Activated T-helper 17 cell treated with anti-CD3 and anti-CD28 coated beads, Interleukin-2, amount 50 U/mL, for 72 hours (primary cell): Measurements from ENCODE around the gene SEMA6A. TPM values are rescaled to one million over a fixed set of nuclear protein-coding genes. Genes with fewer than 3 reads are reported as not detected.
"Not testable (repeated sequence)": the region's sequence is repeated elsewhere in the genome, so short reads cannot be mapped to it uniquely, and the experiment has no call there.

Experiments
- ATAC-seq: fragments of 150-1000 bp; cut with Tn5 transposase; replicated peaks from 2 replicates; pipeline ENCODE4 v1.10.0; 2021; ENCODE audit warnings: mild to moderate bottlenecking, moderate library complexity
- H3K27ac Mint-ChIP-seq: one replicate; pipeline ENCODE4 v1.8.0; 2022; ENCODE audit warnings: mixed read lengths
- H3K27me3 Mint-ChIP-seq: one replicate; pipeline ENCODE4 v1.8.0; 2022; ENCODE audit warnings: mixed read lengths
- H3K36me3 Mint-ChIP-seq: one replicate; pipeline ENCODE4 v1.8.0; 2022; ENCODE audit warnings: low read depth, mild to moderate bottlenecking, mixed read lengths
- H3K4me1 Mint-ChIP-seq: one replicate; pipeline ENCODE4 v1.8.0; 2022; ENCODE audit warnings: mixed read lengths
- H3K4me3 Mint-ChIP-seq: one replicate; pipeline ENCODE4 v1.8.0; 2022; ENCODE audit warnings: mild to moderate bottlenecking, mixed read lengths
- H3K9me3 Mint-ChIP-seq: one replicate; pipeline ENCODE4 v1.8.0; 2022; ENCODE audit warnings: mixed read lengths
- total RNA-seq, 2 donors: library from RNA; stranded (reverse); gene quantifications; one replicate each; pipeline ENCODE4 v1.2.3, GENCODE V29; 2022

Gene SEMA6A
- total RNA-seq, 2 donors from 2014 or later = 0.50 TPM; not detected in 1

DNA sequence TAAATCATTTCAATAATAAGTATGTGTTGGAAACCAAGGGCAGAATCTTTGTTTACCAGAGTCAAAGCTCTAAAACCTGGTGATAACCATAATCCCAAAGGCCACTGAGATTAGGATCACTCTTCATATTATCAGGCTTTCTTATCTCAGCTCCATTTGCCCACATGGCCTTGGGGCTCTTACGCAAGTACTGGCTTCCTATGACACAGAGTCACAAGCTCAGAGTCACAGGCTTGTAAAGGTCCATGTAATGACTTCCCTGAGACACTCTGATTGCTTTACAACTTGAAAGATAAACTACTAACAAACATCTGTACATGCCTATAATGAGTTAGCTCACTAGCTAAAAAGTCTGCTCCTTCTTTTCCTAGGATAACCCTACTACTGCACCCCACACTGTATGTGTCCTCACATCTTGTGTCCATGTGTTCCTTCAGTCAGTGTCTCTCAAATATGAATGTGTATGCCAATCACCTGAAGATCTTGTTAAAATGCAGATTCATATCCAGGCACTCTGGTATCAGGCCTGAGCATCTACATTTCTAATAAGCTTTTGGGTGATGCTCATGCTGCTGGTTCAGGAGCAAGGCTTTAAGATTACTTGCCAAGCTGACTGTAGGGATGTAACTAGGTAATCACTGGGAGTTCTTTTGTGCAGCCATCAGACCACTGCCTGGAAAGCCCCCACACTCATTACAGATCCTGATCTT is 28.4 kb downstream of the SEMA6A start:
- H3K27ac Mint-ChIP-seq = no peak overlapping the region
- H3K9me3 Mint-ChIP-seq = peaks cover 19% of the 10 kb centered on the region
- ATAC-seq = no peak
- no peaks in the 10 kb centered on the region for H3K36me3 Mint-ChIP-seq
- H3K4me1 Mint-ChIP-seq = no peaks in the 10 kb centered on the region
- H3K4me3 Mint-ChIP-seq = no peak overlapping the region
- H3K27me3 Mint-ChIP-seq = no peaks in the 10 kb centered on the region

GRCh38 chr5:116545465-116545864 is 29.2 kb downstream of the SEMA6A start:
- H3K4me1 Mint-ChIP-seq, H3K27ac Mint-ChIP-seq, H3K36me3 Mint-ChIP-seq, H3K4me3 Mint-ChIP-seq, H3K27me3 Mint-ChIP-seq, ATAC-seq: not testable (repeated sequence)
- H3K9me3 Mint-ChIP-seq = peaks cover 19% of the 10 kb centered on the region

- Mint-ChIP-seq H3K9me3 (peaks cover 19% of the 10 kb centered on the region), H3K4me3 (no peak overlapping the region), H3K4me1 (no peaks in the 10 kb centered on the region), H3K27ac (no peak overlapping the region), H3K27me3 (no peaks in the 10 kb centered on the region), H3K36me3 (no peaks in the 10 kb centered on the region)
- ATAC-seq = no peak
Observed at GRCh38 chr5:116544531-116545241, 29.9 kb downstream of the SEMA6A start.

DNA sequence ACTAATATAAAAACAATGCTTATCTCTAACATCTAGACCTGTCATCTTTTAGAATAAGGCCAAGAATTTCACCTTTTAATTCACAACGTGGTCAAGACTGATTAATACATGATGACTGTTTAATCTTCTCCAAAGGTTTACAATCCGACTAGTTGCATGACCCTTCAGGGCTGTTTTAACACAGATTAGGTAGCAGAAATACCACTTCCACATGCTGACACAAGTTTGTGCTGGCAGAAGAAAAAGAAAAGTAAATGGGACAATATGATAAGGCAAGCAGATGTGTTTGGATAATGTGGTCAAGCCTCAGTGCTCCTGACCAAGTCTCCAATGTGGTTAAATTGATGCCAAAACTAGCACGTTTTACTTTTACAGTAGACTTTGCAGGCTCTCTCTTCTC is 31.1 kb downstream of the SEMA6A start:
- Mint-ChIP-seq H3K27ac (no peak overlapping the region), H3K27me3 (no peaks in the 10 kb centered on the region), H3K36me3 (no peaks in the 10 kb centered on the region), H3K4me1 (no peaks in the 10 kb centered on the region), H3K4me3 (no peak overlapping the region), H3K9me3 (peaks cover 19% of the 10 kb centered on the region)
- ATAC-seq = no peak

GRCh38 chr5:116542619-116543018 is 32.0 kb downstream of the SEMA6A start:
- H3K27me3 Mint-ChIP-seq = no peaks in the 10 kb centered on the region
- no peak for ATAC-seq
- no peaks in the 10 kb centered on the region for H3K4me1 Mint-ChIP-seq
- H3K4me3 Mint-ChIP-seq = no peak overlapping the region
- H3K9me3 Mint-ChIP-seq = peaks cover 19% of the 10 kb centered on the region
- no peaks in the 10 kb centered on the region for H3K36me3 Mint-ChIP-seq
- no peak overlapping the region for H3K27ac Mint-ChIP-seq

DNA sequence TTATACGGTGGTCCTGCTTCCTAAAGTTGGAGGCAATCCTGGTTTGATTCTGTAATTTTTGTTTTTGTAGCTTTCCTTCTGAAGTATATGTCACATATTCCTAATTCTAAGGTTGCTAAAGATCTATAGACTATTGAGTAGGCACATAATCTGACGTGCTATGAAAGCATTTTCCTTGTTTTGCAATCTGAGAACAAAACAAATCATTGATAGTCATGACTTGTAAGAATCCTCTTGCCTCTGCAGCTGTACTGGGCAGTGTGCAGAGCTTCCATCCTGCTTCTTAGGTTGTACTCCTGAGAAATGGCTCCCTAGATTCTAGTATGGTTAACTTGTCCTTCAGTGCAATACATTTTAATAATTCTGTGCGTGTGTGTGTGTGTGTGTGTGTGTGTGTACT is 35.4 kb downstream of the SEMA6A start:
- no peaks in the 10 kb centered on the region for H3K4me1 Mint-ChIP-seq
- H3K4me3 Mint-ChIP-seq = no peak overlapping the region
- no peak overlapping the region for H3K27ac Mint-ChIP-seq
- no peaks in the 10 kb centered on the region for H3K36me3 Mint-ChIP-seq
- H3K9me3 Mint-ChIP-seq = peaks cover 10% of the 10 kb centered on the region
- no peaks in the 10 kb centered on the region for H3K27me3 Mint-ChIP-seq
- no peak for ATAC-seq

DNA sequence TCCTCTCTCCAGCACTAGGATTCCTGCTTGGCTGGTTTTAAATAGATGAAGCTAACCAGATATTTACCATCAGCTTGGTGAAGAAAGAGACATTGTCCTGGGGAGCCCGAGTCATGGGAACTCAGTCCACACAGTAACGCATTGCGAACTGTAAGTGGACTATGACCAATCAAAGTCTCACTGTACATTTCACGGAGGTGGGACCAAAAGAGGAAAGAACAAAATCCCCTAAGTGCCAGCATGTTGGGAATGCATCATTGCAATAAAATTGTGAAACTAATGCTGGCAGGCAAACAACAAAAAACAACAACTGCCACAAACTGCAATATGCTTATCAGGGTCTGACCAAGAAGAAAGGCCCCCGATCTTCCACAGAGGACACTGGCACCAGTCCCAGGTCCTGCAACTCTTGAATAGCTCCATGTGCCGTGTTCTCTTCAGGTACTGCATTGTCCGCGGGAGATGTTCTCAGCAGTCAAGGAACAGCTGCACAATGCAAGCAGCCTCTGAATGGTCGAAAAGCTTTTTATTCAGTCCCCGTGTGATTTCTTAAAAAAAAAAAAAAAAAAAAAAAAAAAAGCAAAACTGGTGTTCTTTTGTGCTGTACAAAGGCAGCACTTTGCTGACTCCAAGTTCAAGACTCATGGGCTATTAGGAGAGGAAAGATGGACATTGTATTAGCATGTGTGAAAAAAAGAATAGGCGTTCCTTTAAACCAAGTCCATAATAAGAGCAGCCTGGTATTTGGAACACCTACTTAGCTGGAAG is 38.1 kb downstream of the SEMA6A start:
- H3K9me3 Mint-ChIP-seq = no peaks in the 10 kb centered on the region
- H3K4me1 Mint-ChIP-seq = no peaks in the 10 kb centered on the region
- H3K4me3 Mint-ChIP-seq = no peak overlapping the region
- no peaks in the 10 kb centered on the region for H3K27me3 Mint-ChIP-seq
- no peaks in the 10 kb centered on the region for H3K36me3 Mint-ChIP-seq
- no peak overlapping the region for H3K27ac Mint-ChIP-seq
- no peak for ATAC-seq

- H3K4me1 Mint-ChIP-seq = no peaks in the 10 kb centered on the region
- H3K9me3 Mint-ChIP-seq = no peaks in the 10 kb centered on the region
- ATAC-seq = no peak
- H3K36me3 Mint-ChIP-seq = no peaks in the 10 kb centered on the region
- H3K27me3 Mint-ChIP-seq = no peaks in the 10 kb centered on the region
- H3K27ac Mint-ChIP-seq = no peak overlapping the region
- H3K4me3 Mint-ChIP-seq = no peak overlapping the region
Observed at GRCh38 chr5:116534964-116535651, 39.5 kb downstream of the SEMA6A start.

DNA sequence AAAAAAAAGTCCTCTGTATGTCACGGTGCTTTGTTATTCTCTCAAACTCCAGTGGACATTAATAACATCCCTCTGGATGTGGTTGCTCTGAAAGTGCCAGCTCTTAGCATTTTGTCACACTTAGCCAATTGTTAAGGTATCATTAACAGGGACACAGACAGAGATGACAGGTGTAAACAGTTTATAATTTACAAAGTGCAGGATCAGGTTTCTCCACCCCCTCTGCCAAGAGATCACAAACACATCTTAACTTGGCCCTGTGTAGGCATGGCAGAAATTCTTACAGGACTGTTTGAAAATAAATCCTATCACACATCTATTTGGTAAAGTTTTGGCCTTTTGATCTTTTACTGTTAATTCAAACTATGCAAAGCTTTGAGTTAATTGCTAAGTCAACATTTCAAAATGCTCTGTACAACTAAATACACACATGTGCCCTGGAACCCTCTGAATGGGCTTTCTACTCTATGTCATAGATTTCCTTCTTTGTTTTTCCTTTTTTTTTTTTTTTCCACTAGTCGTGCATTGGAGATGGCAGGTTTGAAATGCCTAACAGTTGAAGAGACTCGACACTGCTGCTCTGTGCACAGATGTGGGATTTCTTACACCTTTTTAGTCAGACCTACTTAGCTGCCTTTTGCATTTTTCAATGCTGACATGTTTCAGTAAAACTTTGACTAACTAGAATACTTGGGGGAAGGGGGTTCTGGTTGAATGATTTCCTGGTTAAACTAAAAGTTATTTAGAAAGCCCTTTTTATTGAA is 41.7 kb downstream of the SEMA6A start:
- no peak overlapping the region for H3K4me3 Mint-ChIP-seq

GRCh38 chr5:116531635-116532034 is 43.0 kb downstream of the SEMA6A start:
- Mint-ChIP-seq H3K27me3 (no peaks in the 10 kb centered on the region), H3K36me3 (no peaks in the 10 kb centered on the region), H3K27ac (no peak overlapping the region), H3K4me3 (no peak overlapping the region), H3K9me3 (no peaks in the 10 kb centered on the region), H3K4me1 (no peaks in the 10 kb centered on the region)
- ATAC-seq = no peak

More for the DNA sequence above, 41.7 kb downstream of the SEMA6A start:
- no peaks in the 10 kb centered on the region for H3K9me3 Mint-ChIP-seq
- no peak overlapping the region for H3K27ac Mint-ChIP-seq
- no peaks in the 10 kb centered on the region for H3K36me3 Mint-ChIP-seq
- H3K4me1 Mint-ChIP-seq = no peaks in the 10 kb centered on the region
- ATAC-seq = no peak
- no peaks in the 10 kb centered on the region for H3K27me3 Mint-ChIP-seq

DNA sequence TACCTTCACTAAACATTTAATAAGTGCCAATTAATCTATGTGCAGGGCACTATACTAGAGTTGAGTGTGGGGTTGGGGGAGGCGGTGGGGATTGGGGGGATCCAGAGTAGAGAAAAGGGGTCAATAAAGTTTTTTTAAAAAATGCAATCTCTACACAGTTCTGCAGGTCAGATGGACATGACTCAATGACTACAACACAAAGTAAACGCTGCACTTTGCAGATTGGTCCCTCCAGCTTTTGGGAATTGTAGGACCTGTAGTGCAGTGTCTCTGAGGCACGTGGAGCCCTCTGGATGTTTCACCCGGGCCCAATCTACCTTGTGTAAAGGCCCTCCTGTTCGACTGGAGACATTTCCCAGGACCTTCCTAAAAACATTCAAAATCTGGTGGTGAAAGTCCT is 43.5 kb downstream of the SEMA6A start:
- Mint-ChIP-seq H3K27ac (no peak overlapping the region), H3K27me3 (no peaks in the 10 kb centered on the region), H3K9me3 (no peaks in the 10 kb centered on the region), H3K36me3 (no peaks in the 10 kb centered on the region), H3K4me1 (no peaks in the 10 kb centered on the region), H3K4me3 (no peak overlapping the region)
- ATAC-seq = no peak

- Mint-ChIP-seq H3K9me3 (no peaks in the 10 kb centered on the region), H3K36me3 (no peaks in the 10 kb centered on the region), H3K4me3 (no peak overlapping the region), H3K27me3 (no peaks in the 10 kb centered on the region), H3K4me1 (no peaks in the 10 kb centered on the region), H3K27ac (no peak overlapping the region)
- ATAC-seq = no peak
Observed at GRCh38 chr5:116530276-116530675, 44.3 kb downstream of the SEMA6A start.

- Mint-ChIP-seq H3K9me3 (no peaks in the 10 kb centered on the region), H3K4me1 (no peaks in the 10 kb centered on the region), H3K27me3 (no peaks in the 10 kb centered on the region), H3K27ac (no peak overlapping the region), H3K4me3 (no peak overlapping the region), H3K36me3 (no peaks in the 10 kb centered on the region)
- ATAC-seq = no peak
Observed at GRCh38 chr5:116529615-116530014, 45.0 kb downstream of the SEMA6A start.
